PFSK-1 (cell line): Measurements from ENCODE around the gene GIGYF1.

Experiments used
- SIN3A ChIP-seq: IDR thresholded peaks from 2 replicates; pipeline ENCODE4 v1.6.1; 2012; ENCODE audit warnings: mild to moderate bottlenecking, low read length, moderate library complexity, borderline replicate concordance; ENCODE audit not compliant: insufficient read depth
- TF ChIP-seq, protein P1 (sequence below), 2 experiments: IDR thresholded peaks; 2 replicates each; pipeline versions ENCODE4 v1.6.1 to v1.8.0; 2011 to 2012; ENCODE audit warnings: low read depth in 2 of 2, low read length in 2 of 2, control low read depth in 1 of 2, inconsistent platforms in 1 of 2, mild to moderate bottlenecking in 1 of 2, moderate library complexity in 1 of 2; ENCODE audit not compliant: insufficient read depth in 1 of 2

DNA sequence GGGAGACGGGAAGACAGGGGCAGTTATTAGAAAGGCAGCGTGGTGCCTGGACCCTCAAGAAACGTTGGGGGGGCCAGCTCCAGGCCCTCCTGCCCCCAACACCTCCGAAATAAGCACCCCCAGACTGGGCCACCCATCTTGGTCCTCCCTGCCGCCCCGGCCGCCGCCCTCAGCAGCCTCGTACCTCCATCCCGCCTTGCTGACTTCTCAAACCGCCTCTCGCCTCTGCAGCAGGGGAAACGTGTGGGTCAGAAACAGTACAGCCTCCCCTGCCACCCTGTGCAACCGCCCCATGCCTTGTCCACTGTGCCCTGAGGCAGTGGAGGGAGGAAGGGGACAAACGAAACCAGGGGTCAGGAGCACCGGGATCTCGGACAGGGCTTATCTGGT is 7.2 kb downstream of the GIGYF1 start:
- TF ChIP-seq SIN3A = no peak
- TF ChIP-seq, protein P1, sequence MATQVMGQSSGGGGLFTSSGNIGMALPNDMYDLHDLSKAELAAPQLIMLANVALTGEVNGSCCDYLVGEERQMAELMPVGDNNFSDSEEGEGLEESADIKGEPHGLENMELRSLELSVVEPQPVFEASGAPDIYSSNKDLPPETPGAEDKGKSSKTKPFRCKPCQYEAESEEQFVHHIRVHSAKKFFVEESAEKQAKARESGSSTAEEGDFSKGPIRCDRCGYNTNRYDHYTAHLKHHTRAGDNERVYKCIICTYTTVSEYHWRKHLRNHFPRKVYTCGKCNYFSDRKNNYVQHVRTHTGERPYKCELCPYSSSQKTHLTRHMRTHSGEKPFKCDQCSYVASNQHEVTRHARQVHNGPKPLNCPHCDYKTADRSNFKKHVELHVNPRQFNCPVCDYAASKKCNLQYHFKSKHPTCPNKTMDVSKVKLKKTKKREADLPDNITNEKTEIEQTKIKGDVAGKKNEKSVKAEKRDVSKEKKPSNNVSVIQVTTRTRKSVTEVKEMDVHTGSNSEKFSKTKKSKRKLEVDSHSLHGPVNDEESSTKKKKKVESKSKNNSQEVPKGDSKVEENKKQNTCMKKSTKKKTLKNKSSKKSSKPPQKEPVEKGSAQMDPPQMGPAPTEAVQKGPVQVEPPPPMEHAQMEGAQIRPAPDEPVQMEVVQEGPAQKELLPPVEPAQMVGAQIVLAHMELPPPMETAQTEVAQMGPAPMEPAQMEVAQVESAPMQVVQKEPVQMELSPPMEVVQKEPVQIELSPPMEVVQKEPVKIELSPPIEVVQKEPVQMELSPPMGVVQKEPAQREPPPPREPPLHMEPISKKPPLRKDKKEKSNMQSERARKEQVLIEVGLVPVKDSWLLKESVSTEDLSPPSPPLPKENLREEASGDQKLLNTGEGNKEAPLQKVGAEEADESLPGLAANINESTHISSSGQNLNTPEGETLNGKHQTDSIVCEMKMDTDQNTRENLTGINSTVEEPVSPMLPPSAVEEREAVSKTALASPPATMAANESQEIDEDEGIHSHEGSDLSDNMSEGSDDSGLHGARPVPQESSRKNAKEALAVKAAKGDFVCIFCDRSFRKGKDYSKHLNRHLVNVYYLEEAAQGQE (IDR thresholded peaks at IDR 0.05; ENCODE audit: insufficient read depth in 1 of 2, low read depth in 2 of 2, low read length in 2 of 2) = no peak
